Activated T-helper 9 cell treated with anti-CD3 and anti-CD28 coated beads, Interleukin-2, amount 50 U/mL, for 16 hours (primary cell): Measurements from ENCODE around the gene OR9A2.

Source experiments
- DNase-seq: peaks from one replicate; pipeline ENCODE4 v3.0.0-alpha.2; 2020; ENCODE audit warnings: low read depth

The OR9A2 gene, protein sequence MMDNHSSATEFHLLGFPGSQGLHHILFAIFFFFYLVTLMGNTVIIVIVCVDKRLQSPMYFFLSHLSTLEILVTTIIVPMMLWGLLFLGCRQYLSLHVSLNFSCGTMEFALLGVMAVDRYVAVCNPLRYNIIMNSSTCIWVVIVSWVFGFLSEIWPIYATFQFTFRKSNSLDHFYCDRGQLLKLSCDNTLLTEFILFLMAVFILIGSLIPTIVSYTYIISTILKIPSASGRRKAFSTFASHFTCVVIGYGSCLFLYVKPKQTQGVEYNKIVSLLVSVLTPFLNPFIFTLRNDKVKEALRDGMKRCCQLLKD

DNA sequence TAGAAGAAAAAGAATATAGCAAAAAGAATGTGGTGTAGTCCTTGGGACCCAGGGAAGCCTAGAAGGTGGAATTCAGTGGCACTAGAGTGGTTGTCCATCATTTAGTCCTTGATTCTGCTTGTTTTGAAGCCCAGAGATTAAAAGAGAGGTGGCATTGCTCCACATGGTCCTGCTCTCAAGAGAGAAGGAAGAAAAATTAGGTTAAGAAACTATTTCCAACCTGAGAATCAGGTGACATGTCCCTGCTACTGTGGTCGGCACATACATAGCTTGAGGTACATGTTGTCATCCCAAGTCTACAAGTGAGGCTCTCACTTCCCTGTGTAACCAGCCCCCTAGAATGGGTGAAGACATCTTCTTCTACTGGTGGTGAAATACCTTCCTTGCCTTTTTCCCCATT lies at the start of gene OR9A2:
Gene OR9A2 (minus strand): TSS at position 101 of the 400 bp plus-strand sequence. CDS start 0 bp downstream, at position 101.
- no peak for DNase-seq

DNA sequence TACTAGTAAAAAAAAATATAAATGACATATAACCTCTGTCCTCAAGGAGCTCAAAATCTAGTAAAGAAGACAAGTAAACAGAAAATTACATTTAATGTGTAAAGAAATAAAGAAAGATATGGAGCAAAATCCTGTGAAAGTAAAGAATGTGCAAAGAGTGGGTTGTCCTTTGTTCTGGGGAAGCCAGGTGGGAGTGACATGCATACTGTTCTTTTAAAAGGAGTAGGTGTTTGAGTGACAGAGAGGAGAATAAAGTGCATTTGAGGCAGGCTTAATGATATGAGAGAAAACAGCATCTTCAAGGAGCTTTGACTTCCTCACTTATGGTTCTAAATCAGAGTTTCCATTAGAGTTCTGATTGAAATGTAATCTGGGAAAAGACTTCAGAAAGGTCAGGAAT lies 47.2 kb upstream of the OR9A2 start:
- DNase-seq: no peak

DNA sequence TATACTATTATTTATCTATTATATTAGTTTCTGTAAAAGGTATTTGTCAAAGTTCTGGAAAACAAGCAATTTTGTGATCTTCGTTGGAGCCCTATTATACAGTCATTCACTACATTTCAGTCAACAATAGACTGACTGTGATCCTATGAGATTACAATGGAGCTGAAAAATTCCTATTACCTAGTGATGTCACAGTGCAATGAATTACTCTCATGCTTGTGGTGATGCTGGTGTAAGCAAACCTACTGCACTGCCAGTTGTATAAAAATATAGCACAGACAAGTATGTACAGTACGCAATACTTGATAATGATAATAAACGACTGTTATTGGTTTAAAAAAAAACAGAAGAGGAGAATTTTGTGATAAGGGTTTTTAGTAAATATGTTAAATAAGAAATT lies 46.6 kb upstream of the OR9A2 start:
- no peak for DNase-seq

DNA sequence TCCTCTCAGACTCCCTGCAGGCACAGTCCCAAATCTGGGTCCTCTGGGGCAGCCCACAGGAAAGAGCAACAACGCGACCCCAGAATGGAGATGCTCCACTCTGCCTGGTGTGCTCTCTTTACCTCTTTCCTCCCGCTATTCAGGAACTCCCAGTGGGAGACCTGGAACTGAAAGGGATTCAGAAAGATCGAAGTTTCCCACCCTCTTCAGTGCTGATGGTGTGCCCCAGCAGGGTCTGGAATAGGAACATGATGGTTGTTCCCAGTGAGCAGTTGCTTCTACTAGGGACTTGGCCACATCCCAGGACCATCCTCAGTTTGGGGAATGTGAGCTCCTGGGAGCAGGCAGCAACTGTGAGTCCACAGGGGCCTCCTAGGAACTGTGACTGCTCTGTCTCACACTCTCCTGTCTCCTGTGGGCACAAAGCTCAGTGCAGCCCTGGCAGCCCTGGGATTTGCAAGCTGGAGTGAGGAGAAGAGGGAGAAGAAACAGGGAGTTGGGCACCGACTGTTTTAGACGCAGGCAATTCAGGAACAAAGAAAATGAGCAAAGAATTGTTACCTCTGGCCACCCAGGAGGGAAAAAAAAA lies 43.1 kb upstream of the OR9A2 start:
- DNase-seq: no peak

DNA sequence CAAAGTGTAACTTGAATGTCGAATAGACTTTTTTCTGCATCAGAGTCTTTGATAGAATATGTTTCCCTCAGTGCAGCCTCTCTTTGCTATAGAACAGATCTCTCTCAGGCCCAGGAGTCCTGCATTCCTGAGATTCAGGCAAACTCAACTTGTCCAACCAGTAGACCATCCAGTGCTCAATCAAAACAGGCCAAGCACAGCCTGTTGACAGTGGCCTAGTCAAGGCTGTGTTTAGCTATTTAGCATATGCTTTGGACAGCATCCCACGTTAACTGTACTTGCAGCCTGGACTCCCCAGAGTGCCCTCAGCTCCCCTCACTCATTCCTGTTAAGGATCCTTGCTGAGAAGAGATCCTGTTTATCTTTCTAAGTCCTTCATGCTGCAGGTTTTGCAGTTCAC lies 41.5 kb upstream of the OR9A2 start:
- no peak for DNase-seq

DNA sequence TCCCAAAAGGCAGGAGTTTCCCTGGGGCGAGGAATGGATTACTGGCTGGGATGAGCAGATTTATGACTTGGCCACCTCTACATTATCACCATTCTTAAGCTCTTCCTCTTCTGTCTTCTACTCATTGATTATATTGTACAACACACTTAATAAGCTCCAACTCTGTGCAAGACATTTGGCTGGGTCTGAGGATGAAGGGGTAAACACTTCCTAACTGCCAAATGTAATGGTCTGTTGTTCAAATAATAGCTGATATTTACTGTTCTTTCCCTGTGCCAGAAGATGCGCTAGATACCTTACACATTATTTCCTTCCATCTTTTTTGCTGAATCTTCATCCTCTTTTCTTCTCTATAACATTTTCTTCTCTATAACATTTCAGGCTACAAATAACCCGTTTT lies 36.8 kb upstream of the OR9A2 start:
- no peak for DNase-seq

DNA sequence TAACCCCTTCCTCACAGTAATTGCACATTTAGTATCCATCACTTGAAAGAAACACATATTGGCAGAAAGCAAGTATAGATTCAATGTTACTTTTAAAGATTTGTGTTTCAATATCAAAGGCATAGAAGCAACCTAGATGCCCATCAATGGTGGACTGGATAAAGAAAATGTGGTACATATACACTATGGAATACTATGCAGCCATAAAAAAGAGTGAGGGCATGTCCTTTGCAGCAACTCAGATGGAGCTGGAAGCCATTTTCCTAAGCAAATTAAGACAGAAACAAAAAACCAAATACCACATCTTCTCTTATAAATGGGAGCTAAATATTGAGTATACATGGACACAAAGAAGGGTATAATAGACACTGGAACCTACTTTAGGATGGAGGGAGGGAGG lies 28.8 kb upstream of the OR9A2 start:
- DNase-seq: no peak

DNA sequence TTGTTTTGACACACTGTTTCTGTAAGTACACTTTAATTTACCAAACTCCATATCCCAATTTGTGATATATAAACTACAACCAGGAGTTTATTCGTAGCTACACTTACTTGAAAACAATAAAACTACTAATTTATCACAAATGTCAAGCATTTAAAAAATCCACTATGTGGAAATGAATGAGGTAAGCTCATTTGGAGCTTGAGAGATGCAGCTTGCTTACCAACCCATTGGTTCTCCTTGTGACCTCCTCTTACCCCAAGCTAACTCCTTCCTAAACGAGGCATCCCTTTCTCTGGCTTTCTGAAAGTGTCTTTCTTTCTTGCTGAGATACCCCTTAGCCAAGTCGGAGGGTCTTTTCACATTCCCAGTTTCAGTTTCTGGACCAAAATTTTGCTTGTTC lies 27.7 kb upstream of the OR9A2 start:
- no peak for DNase-seq

DNA sequence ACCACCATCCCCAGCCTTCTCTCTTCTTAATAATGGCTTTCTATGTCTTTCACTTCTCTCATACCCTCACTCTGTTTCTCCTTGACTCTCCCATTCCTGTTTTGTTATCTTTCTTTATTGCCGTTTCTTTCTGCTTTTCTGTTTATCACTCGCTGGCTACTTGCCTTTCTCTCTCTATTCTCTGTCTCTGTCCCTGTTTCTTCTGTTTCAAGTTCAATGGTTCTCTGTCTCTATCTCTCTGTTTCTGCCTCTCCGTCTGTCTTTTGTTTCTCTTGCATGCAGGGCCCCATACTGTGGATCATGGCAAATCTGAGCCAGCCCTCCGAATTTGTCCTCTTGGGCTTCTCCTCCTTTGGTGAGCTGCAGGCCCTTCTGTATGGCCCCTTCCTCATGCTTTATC lies 25.1 kb upstream of the OR9A2 start, which contains the start of gene OR6V1:
Gene OR6V1 (plus strand): TSS at position 301 of the 400 bp plus-strand sequence. CDS start 0 bp downstream, at position 301.
- no peak for DNase-seq

DNA sequence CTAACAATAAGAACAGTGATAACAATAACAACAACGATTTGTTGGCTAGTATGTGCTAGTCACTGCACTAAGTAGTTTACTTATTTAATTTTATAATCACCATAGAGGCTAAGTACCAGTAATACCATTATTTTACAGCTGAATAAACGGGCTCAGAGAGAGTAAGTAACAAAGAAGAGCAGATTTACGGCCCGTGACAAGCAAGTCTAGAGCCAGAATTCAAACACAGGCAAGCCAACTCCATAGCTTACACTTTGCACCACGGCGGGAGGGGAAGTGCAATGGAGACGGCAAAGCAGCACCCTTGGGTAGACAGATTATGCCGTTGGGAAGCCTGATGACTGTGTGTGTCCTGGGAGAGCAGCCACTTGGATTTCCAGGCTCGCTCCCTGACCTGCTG lies 24.0 kb upstream of the OR9A2 start:
- no peak for DNase-seq

DNA sequence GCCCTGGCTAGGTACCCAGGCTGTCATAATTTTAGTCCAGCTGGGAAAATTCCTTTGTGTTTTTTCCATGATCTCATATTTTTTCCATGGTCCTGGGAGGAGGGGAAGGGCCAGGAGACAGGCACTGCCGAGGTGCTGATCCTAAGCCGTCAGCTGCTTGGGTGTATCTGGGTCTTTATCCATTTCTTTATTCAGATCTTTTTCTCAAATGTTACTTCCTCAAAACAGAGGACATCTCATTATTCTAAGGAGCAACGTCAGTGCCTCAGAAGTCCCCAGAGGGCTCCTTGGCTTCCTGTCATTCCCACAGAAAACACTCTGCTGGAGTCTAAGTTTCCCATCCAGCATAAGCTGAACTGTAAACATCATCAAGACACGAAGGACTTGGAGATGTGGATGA lies 22.4 kb upstream of the OR9A2 start:
- DNase-seq: no peak

DNA sequence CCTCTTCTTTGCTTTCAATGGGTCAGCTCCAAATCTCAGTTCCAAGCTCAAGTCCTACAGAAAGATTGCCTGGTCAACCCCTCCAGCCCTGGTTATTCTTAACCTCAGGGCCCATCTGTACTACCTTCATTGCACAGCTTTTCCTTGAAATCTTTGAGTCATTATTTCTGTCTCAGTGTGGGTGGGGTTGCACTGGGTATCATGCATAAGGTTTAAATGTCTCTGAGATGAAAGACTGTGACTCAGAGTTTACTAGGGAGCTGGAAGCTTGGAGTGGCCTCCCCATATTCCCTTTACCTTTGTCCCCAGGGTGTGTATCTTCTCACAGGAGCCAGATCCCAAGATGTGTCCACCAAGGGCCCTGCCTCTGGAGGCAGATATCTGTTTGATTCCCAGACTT lies 21.9 kb upstream of the OR9A2 start:
- no peak for DNase-seq

DNA sequence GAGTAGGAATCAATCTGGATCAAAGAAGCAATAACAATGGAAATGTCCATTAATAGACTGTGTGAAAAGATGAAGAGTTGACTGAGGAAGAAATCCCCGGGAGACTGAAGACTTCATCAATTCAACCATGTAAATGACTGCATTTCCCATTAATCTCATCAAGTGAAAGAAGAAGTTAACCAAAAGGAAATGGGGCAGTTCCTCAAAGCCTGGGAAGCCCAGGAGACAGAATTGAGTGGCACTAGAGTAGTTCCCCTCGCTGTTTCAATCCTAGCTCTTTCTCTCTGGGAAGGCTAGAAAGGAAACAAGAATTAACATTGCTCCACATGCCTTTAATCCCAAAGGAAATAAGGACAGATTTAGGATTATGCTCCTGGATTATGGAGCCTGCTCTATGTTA lies 20.4 kb upstream of the OR9A2 start:
- DNase-seq: no peak

DNA sequence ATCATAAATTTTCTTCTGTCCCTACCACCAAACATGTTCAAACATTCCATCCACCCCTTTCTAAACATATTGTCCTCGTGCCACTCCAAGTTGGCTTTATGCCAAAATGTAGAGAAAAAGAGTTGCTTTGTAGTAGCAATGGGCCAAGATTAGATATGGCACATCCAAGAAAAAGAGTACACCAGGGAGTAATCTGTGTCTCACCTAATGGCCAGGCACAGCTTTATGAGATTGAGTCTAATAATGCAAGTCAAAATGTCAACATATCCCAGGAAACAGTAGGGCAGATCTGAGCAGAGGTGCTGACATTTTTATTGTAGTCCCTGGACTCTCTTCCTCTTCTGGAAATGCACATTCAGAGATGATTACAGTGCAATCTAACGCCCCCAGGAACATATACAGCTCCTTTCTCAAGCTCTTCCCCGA lies 19.5 kb upstream of the OR9A2 start:
- no peak for DNase-seq

DNA sequence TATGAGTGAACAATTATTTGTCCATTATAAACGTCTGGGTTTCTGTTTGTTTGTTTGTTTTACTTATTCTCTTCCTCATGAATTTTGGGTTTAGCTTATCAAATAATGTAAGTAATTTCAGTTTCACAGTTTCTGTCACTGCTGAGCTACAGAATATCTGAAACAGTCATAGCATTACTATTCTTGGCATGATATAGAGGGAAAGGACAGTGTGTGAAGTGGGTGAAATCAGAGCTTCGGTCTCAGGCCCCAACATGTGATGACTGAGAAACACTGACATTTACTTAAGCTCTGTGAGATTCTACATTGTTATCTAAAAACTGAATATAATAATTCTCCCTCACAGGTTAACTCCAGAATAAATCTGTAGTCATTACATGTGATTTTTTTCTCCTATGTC lies 16.5 kb upstream of the OR9A2 start:
- DNase-seq: no peak

DNA sequence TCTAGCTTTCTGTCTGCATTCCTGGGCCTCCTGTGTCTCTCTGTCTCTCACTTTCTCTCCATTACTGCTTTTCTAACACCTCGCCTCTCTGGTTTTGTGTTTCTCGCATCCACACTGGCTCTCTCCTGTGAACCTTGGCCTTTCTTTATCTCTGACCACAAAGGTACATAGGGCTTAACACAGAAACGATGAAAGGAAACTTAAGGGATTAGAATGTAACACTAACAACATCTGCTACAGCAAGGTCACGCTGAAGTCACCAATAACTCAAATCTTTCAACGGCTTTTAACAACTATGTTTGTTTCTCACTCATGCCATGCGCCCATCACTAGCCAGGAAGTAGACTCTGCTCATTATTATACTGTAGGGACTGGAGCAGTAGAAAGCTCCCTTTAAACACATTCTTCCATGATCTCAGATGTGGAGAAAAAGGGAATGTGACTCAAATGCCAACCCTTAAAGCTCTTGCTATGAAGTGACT lies 15.9 kb upstream of the OR9A2 start:
- DNase-seq: no peak

DNA sequence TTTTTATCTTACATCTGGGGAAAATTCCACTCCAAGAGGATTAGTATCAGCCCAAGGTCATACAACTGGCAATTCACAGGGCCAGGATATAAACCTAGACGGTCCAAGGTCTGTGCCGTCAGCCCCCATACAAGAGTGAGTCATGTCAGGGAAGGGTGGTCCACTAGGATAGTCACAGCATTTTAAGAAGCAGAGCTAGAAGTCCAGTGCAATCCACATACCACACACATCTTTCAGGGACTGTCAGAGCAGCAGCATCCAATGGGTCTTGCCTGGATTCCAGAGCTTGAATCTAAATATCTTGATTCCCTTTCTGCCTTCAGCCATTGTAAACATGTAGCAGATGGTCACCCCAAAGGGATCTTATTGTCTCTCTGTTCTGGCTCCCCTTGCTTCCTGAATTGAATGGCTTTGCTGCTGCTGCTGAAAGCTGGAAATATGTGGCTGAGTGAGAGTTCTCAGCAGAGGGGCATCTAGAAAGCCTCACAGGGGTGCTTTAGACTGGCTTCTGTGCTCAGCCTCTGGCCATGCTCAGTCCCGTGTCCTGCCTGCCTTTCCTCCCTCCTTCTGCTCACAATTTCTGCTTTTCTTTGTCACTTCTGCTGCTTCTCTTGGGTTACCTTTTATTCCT lies 15.3 kb upstream of the OR9A2 start:
- DNase-seq: no peak

DNA sequence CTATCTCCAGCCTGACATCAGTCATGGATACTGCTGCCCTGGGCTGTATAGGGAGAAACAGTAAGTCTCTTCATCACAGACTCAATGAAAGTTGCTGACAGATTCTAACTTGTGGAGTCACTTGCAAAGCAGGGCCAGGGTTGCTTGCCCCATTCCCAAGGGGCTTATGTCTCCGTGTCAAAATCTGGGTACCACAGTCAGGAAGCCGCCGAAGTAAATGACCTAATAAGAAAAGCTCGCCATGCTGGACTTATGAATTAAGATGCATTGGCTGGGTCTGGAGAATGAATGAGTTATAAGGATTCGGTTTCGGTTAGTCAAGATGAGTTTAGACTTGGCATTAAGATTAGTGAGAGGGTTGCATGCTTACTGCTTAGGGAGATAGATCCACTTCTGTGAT lies 14.4 kb upstream of the OR9A2 start:
- no peak for DNase-seq

DNA sequence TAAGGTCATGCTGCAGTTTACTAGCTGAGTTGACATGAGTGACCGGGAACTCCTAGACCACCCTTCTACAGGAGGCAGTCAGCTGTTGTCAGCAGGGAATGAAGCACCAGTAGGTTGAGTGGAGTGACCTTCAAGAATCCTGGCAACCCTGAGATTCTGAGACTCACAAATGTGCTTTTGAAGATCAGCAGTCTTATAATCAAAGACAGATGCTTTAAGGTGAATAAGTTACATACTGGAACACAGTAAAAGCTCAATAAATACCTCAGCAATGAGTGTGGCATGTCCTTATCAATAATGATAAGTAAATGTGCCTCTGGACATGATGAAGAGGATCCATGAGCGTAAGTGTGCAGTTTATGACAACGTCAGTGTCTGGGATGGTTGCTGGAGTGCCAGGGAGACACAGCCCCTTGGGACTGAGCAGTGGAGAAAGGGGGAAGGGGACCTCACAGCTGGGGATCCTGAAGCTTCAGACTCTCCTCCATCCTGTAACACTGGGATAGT lies 13.3 kb upstream of the OR9A2 start:
- no peak for DNase-seq

DNA sequence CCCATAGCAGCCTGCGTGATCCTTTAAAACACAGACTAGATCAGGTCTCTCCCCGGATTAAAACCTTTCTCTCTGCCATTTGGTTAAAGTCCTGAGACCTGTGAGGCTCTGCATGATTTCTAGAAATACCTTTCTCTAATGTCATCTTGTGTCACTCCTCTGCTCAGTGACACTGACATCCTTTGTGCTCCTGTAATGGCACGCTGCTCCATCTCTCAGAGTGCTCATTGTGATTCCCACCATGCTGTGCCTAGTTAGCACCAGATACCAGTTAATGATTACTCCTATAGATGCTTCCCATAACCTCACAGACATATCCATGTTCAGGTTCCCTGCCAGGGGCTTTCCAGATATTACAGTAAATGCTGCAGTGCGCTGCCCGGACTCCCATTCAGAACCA lies 11.7 kb upstream of the OR9A2 start:
- DNase-seq: no peak

DNA sequence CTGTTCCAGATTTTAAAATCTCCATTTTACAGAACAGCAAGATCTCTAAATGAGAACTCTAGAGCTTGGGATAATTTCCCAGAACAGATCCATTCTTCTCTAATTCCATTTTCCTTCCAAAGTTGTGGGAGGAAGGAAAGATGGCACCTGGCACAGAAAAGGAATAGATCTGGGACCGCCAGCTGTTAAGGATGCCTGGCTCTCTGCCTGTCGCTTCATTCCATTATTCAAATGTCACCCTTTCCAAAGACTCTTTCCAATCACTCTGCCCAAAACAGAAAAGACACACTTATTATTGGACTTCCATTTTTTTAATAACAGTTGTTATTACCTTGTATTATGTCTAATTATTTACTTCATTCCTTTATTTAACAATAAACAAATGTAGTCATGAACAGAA lies 751 bp upstream of the OR9A2 start:
- DNase-seq: no peak

DNA sequence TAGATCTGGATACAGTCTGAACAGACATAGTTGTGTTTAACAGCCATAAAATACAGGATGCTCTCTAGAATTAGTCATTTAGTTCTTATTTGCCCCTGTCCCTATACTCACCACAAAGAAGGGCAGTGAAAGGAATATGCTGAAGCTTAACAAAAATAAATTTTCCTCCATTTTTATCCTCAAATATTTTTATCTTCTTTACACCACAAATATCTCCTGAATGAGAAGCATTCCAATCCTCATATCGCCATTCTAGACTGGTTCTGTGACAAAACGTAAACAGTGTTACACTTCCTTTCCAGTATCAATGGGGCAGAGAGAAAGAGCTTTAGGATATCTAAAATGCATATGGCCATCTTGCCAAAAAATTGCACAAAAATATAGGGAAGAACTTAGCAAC lies 1.6 kb downstream of the OR9A2 start:
- no peak for DNase-seq

DNA sequence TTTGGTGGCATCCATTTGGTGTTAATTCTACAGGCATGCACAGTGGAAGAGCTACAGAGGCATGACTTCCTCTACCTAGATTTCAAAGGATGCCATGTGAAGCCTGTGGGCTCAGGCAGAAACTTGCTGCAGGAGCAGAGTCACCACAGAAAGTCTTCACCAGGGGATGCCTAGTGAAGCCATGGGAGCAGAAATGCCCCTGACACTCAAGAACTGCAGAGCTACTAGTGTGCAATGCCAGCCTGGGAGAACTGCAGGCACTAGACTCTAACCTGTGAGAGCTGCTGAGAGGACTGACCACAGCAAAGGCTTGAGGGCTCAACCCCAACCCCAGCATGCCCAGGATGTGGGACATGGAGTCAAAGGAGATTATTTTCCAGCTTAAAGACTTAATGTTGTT lies 3.9 kb downstream of the OR9A2 start:
- DNase-seq: no peak
